Adipocyte (in vitro differentiated cells): ENCODE data around the gene GULP1.
"Not testable (repeated sequence)": the region's sequence is repeated elsewhere in the genome, so short reads cannot be mapped to it uniquely, and the experiment has no call there.

ENCODE experiments used
- DNase-seq: peaks from one replicate; pipeline ENCODE4 v3.0.0-alpha.2; 2015; ENCODE audit warnings: low read depth
- H3K27me3 ChIP-seq: replicated peaks from 2 replicates; pipeline ENCODE4 v1.7.0; 2013; ENCODE audit warnings: mild to moderate bottlenecking, low read length, moderate library complexity; ENCODE audit not compliant: control insufficient read depth, insufficient read depth
- H3K36me3 ChIP-seq: 2 replicates; pipeline ENCODE4 v1.7.0; 2013; ENCODE audit warnings: low read length, mild to moderate bottlenecking, moderate library complexity; ENCODE audit not compliant: control insufficient read depth, insufficient read depth, severe bottlenecking
- H3K4me1 ChIP-seq: 2 replicates; pipeline ENCODE4 v1.7.0; 2013; ENCODE audit warnings: mild to moderate bottlenecking, low read length, moderate library complexity; ENCODE audit not compliant: control insufficient read depth, insufficient read depth
- H3K4me3 ChIP-seq: 2 replicates; pipeline ENCODE4 v1.7.0; 2013; ENCODE audit warnings: mild to moderate bottlenecking, low read length, moderate library complexity
- H3K9ac ChIP-seq: 2 replicates; pipeline ENCODE4 v1.7.0; 2013; ENCODE audit warnings: mild to moderate bottlenecking, low read length, moderate library complexity
- H3K9me3 ChIP-seq: 2 replicates; pipeline ENCODE4 v1.7.0; 2013; ENCODE audit warnings: mild to moderate bottlenecking, low read length, moderate library complexity; ENCODE audit not compliant: control insufficient read depth

Gene GULP1

DNA sequence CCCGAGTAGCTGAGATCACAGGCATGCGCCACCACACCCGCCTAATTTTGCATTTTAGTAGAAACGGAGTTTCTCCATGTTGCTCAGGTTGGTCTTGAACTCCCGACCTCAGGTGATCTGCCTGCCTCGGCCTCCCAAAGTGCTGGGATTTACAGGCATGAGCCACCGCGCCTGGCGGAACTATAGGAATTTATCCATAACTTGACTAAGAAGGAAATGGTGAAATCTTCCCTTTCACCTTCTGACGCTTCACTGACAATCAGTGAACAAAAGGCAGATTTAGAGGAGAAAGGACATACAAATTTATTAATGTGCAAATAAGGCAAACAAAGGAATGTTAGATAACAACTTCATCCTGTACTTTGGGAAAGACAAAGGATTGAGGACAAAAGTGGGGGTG, 15.4 kb upstream of the GULP1 start:
- no peak for DNase-seq
- Histone ChIP-seq H3K4me3 (no peak overlapping the region), H3K9ac (no peak overlapping the region), H3K4me1 (no peaks in the 10 kb centered on the region), H3K27me3 (no peaks in the 10 kb centered on the region), H3K9me3 (no peaks in the 10 kb centered on the region), H3K36me3 (no peaks in the 10 kb centered on the region)

DNA sequence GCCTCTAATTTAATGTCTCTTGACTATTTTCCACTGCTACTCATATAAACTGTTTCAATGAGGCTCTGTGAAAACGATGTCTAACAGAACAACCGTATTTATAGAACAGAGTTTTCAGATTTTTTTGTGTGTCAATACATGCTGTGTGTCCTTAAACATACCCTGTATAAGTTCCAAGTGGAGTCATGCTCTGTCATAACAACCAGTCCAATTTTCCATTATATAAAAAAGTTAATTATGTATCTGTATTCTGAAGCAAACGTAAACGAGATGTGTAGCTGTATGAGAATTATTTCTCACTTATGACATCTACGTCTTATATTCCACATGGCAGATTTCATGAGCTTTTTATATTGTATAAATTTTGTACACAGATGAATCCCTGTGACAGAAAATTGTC, 13.9 kb upstream of the GULP1 start:
- no peaks in the 10 kb centered on the region for H3K4me1 ChIP-seq
- H3K36me3 ChIP-seq: no peaks in the 10 kb centered on the region
- H3K27me3 ChIP-seq: no peaks in the 10 kb centered on the region
- H3K9me3 ChIP-seq: no peaks in the 10 kb centered on the region
- no peak for DNase-seq
- no peak overlapping the region for H3K4me3 ChIP-seq
- H3K9ac ChIP-seq: no peak overlapping the region

DNA sequence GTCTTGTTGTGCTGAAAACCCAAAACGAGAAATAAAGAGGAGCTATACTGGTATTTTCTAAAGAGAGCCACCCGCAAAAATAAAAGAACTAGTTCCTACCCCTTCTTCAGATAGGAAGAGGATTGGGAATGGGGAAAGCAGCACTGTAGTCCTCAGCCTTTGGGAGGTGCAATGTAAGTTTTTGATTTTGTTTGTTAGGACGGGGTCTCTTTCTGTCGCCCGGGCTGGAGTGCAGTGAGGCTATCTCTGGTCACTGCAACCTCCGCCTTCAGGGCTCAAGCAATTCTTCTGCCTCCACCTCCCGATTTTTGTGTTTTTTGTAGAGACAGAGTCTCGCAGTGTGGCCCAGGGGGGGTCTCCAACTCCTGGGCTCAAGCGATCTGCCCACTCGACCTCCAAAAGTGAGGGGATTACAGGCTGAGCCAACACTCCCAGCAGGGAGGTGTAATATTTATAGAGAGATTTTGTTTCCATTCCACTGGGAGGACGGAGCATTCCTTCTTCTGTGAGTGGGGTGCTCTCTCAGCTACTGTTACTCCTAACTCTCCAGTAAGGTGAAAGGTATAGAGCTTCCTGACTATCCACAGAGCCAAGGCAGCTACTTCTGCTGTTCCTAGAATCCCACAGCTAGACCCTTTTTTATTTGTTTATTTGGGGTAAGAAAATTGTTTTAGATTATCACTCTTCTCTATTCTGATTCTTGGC, 13.1 kb upstream of the GULP1 start:
- H3K4me1 ChIP-seq: no peaks in the 10 kb centered on the region
- no peaks in the 10 kb centered on the region for H3K9me3 ChIP-seq
- H3K27me3 ChIP-seq: no peaks in the 10 kb centered on the region
- H3K36me3 ChIP-seq: no peaks in the 10 kb centered on the region
- no peak overlapping the region for H3K9ac ChIP-seq
- H3K4me3 ChIP-seq: no peak overlapping the region
- DNase-seq: no peak

DNA sequence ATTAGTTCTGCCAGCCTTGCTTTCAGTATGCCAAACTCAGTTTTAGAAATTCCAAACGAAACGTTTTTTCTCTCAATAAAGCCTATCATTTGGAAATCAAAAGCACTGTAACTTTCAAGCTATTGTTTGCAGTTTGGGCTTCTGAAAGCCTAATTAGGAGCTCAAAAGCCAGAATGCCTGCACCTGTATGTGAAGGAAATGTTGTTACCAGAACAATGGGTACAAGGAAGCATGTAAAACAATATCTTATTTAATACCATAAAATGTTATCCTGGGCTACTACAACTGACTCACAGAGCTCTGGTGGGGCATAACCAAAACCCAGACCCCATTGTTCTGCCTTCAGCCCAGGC, 12.6 kb upstream of the GULP1 start:
- Histone ChIP-seq H3K4me1 (no peaks in the 10 kb centered on the region), H3K36me3 (no peaks in the 10 kb centered on the region), H3K27me3 (no peaks in the 10 kb centered on the region), H3K9ac (no peak overlapping the region), H3K9me3 (no peaks in the 10 kb centered on the region), H3K4me3 (no peak overlapping the region)
- no peak for DNase-seq

DNA sequence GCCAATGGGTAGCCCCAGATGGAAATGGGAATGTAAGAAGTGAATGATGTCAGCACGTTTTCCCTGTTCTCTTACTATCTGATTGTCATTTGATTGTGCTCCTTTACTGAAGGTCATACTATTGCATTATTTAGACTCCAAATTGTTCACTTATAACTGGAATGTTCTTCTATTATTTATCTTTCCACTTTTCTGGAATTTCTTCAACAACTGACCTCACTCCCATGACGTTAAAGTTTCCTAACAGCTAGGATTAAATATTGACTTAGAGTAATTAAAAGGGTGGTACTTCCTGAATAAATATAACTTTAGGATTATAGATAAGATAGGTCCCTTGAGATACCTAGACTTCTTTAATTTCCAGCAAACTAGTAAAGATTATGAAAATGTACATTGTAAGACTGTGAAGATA, 10.9 kb upstream of the GULP1 start:
- H3K27me3 ChIP-seq: no peaks in the 10 kb centered on the region
- H3K9me3 ChIP-seq: no peaks in the 10 kb centered on the region
- no peak overlapping the region for H3K4me3 ChIP-seq
- DNase-seq: no peak
- H3K4me1 ChIP-seq: no peaks in the 10 kb centered on the region
- H3K36me3 ChIP-seq: no peaks in the 10 kb centered on the region
- no peak overlapping the region for H3K9ac ChIP-seq

DNA sequence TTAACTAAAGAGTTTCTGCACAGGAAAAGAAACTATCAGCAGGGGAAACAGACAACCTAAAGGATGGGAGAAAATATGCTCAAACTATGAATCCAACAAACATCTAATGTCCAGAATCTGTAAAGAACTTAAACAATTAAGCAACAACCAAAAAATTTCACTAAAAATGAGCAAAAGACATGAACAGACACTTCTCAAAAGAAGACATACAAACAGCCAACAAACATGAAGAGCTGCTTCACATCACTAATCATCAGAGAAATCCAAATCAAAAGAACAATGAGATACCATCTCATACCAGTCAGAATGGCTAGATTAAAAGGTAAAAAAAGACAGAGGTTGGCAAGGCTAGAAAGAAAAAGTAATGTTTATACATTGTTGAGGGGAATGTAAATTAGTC, 8.8 kb upstream of the GULP1 start:
- Histone ChIP-seq H3K4me3 (no peak overlapping the region), H3K9ac (no peak overlapping the region), H3K36me3 (no peaks in the 10 kb centered on the region), H3K27me3 (no peaks in the 10 kb centered on the region), H3K4me1 (no peaks in the 10 kb centered on the region), H3K9me3 (no peaks in the 10 kb centered on the region)
- no peak for DNase-seq

DNA sequence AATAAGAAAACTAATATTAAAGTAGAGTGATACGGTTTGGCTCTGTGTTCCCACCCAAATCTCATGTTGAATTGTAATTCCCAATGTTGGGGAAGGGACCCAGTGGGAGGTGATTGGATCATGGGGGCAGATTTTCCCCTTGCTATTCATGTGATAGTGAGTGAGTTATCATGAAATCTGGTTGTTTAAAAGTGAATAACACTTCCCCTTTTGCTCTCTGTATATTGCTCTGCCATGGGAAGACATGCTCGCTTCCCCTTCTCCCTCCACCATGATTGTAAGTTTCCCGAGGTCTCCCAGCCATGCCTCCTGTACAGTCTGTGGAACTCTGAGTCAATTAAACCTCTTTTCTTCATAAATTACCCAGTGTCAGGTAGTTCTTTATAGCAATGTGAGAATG, 7.4 kb upstream of the GULP1 start:
- H3K9me3 ChIP-seq, H3K36me3 ChIP-seq, DNase-seq, H3K9ac ChIP-seq, H3K27me3 ChIP-seq, H3K4me1 ChIP-seq, H3K4me3 ChIP-seq: not testable (repeated sequence)

DNA sequence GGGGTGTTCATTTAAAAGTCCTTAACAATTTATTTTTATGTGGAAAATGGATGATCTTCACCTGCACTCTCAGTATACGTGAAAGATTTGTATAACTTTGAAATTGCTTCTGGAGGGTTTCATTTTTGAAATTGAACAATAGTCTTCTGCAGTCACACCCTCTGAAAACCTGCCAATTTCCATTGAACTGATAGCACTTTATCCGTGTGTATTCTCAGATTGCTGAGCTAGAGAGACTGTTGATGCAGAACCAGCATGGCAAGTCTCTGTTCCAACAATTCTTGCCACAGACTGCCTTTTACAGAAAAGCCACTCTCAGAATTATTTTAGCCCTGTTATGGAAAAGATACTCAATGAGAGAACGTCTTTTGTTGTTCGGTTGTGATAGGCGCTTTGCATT, 6.6 kb upstream of the GULP1 start:
- Histone ChIP-seq H3K36me3 (no peaks in the 10 kb centered on the region), H3K9me3 (no peaks in the 10 kb centered on the region), H3K27me3 (no peaks in the 10 kb centered on the region), H3K9ac (no peak overlapping the region), H3K4me3 (no peak overlapping the region), H3K4me1 (no peaks in the 10 kb centered on the region)
- DNase-seq: no peak

DNA sequence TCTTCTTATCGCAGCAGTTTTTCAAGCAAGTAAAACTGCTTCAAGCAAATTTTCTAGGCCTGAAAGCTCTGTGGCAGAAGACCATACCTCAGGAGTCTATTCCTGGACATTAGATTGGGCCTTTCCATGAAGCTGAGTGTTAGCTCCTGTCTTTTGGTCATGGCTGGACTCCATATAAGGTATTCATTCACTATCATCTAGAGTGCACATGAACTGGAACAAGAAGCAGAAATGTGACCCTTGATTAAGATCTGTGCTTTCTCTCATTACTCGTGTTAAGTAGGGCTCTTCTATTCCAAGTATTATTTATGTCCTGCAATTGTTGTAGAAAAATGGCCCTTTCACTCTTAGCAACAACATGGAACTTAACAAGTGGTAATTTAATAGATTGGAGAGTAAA, 5.9 kb upstream of the GULP1 start:
- Histone ChIP-seq H3K9me3 (no peaks in the 10 kb centered on the region), H3K9ac (no peak overlapping the region), H3K36me3 (no peaks in the 10 kb centered on the region), H3K4me1 (no peaks in the 10 kb centered on the region), H3K4me3 (no peak overlapping the region), H3K27me3 (no peaks in the 10 kb centered on the region)
- no peak for DNase-seq

DNA sequence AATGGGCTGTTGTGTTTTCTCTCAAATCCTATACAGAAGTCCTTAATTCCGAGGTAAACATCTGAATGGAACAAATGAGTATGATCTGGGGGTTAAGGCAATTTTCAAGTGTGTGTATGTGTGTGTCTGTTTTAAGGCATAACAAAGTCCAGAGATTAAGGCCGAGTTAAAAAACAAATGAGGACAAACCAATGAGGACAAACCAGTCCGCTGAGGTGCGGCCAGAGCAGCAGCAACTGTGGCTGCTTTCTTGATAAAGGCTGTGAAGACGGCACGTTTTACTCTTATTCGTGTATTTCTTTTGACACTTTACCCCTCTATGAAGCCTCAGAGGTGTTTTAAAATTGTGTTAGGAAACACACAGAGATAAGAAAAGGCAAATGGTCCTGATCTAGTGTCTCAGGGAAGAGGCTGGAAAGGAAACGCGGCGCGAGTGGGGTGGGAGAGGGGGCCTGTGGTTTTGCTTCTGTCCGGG, 495 bp upstream of the GULP1 start:
- no peaks in the 10 kb centered on the region for H3K36me3 ChIP-seq
- H3K9me3 ChIP-seq: no peaks in the 10 kb centered on the region
- H3K4me1 ChIP-seq: peaks cover 23% of the 10 kb centered on the region
- H3K4me3 ChIP-seq: peak overlapping the region; percentile 94
- DNase-seq: peak; percentile 63
- H3K27me3 ChIP-seq: no peaks in the 10 kb centered on the region
- peak overlapping the region; percentile 88 for H3K9ac ChIP-seq

DNA sequence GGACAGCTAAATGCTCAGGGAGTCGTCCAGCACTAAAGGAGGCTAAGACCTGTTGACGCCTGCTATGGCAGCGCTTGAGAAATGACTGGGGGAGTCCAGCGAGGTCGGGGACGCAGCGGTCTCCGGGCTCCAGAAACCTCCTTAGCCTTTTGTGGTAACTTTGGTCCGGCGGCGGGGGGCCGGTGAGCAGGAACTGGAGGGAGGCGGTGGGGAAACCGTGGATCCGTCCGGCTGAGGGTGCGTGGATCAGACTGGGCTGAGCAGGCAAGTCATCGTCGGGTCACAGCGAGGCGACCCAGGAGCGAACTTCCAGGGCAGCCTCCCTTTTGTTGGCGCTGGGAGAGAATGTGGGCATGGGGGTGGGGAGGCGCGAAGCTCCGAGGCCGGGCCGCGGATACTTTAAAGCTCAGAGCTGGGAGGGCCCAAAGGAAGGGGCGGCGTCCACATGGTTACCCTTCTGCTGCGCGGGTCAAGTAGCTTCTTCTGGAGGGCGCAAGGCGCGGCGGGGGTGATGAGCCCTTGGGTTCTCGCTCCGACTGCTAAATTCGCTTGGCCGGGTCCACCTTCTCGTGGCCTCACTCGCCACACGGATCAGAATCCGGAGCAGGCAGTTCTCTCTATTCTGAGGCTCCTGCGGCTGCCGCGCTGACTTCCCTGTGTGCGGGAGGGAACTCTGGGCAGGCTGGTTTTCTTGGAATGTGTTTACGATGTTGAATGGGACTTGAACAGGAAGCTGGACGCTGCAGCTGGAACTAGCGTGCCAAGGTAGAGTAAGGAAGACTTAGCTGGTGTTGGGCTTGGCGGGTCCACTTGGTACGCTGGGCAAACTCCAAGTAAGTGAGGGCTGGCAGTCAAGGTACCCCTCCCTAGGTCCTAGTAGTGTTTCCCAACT, 920 bp downstream of the GULP1 start:
- H3K27me3 ChIP-seq: no peaks in the 10 kb centered on the region
- H3K9me3 ChIP-seq: no peaks in the 10 kb centered on the region
- peaks cover 23% of the 10 kb centered on the region for H3K4me1 ChIP-seq
- H3K36me3 ChIP-seq: no peaks in the 10 kb centered on the region
- H3K4me3 ChIP-seq: peak overlapping the region; percentile 94
- H3K9ac ChIP-seq: peak overlapping the region; percentile 88
- DNase-seq: peak; percentile 94
